SU-DHL-6 (cell line): ENCODE measurements around the gene CD93.

ENCODE experiments used
- CTCF ChIP-seq: fragments of 200-600 bp; sonication (generic); IDR thresholded peaks from one replicate; pipeline ENCODE4 v1.5.1; 2017; ENCODE audit warnings: antibody characterized with exemption, mild to moderate bottlenecking, low read length, moderate library complexity; ENCODE audit not compliant: insufficient read depth, poor library complexity, severe bottlenecking
- EZH2phosphoT487 ChIP-seq: fragments of 200-600 bp; sonication (generic), shearing (Covaris generic); conservative IDR thresholded peaks from 2 replicates; pipeline ENCODE4 v1.6.1; 2018; ENCODE audit warnings: mild to moderate bottlenecking, antibody characterized with exemption, low read length, moderate library complexity, mixed read lengths

GRCh38 chr20:23037017-23037481 is 49.1 kb downstream of the CD93 start:
- TF ChIP-seq CTCF (no peak), EZH2phosphoT487 (no peak)
